Measurements from ENCODE around the gene ZCCHC8.

- TF ChIP-seq CEBPB (IDR thresholded peaks at IDR 0.05; ENCODE audit: low read depth, low read length), result peak; percentile 59; the same call in 1 of the 2 replicates
- TF ChIP-seq CTCF (conservative IDR thresholded peaks at IDR 0.05; ENCODE audit: low read depth, low read length), result no peak
- TF ChIP-seq MAFK (IDR thresholded peaks at IDR 0.05; ENCODE audit: low read depth, low read length), result no peak
- TF ChIP-seq USF2 (IDR thresholded peaks at IDR 0.05; ENCODE audit: low read depth, low read length), result no peak
- TF ChIP-seq RAD21 (IDR thresholded peaks at IDR 0.05; ENCODE audit: low read length), result no peak
- no peak for TF ChIP-seq CHD1 (IDR thresholded peaks at IDR 0.05; ENCODE audit: low read depth, low read length)
- no peak for TF ChIP-seq ELK1 (IDR thresholded peaks at IDR 0.05; ENCODE audit: borderline replicate concordance, low read depth, low read length)
- no peak for TF ChIP-seq POLR2A (IDR thresholded peaks at IDR 0.05; ENCODE audit: low read depth, low read length)
Observed at GRCh38 chr12:122519418-122519817, 18.7 kb upstream of the ZCCHC8 start.

All from IMR-90 (cell line).